Fibroblast of lung (primary cell): ENCODE results near the gene ELP4.

Source experiments
- EZH2 ChIP-seq: IDR thresholded peaks from 2 replicates; pipeline ENCODE4 v1.5.1; 2012; ENCODE audit warnings: low read length, control low read depth, mild to moderate bottlenecking; ENCODE audit errors: missing control alignments
- TF ChIP-seq, protein P1 (sequence below), 2 donors: IDR thresholded peaks in 1 of 2; conservative IDR thresholded peaks in 1 of 2; 1 replicate in 1 of 2; 2 replicates in 1 of 2; pipeline ENCODE4 v1.5.1; 2011 to 2012; ENCODE audit warnings: low read length in 2 of 2, control low read depth in 1 of 2, inconsistent platforms in 1 of 2, low read depth in 1 of 2, mild to moderate bottlenecking in 1 of 2

DNA sequence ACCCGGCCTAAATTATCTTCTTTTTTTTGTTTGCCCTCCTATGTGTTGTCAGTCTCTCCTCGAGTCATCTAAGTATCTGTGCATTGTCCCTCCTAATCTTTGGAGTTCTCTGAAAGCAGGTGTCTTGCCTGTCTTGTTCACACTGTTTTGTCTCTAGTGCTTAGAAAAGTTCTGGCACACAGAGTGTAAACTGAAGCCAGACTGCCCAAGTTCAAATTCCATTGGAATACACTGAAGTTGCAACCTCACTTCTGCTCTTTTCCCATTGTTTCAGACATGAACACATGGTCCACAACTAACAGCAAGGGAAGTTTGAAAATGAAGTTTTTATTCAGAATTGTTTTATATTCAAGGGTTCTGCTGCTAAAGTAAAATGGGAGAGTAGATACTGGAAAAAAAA, 262.8 kb downstream of the ELP4 start:
- TF ChIP-seq, protein P1, sequence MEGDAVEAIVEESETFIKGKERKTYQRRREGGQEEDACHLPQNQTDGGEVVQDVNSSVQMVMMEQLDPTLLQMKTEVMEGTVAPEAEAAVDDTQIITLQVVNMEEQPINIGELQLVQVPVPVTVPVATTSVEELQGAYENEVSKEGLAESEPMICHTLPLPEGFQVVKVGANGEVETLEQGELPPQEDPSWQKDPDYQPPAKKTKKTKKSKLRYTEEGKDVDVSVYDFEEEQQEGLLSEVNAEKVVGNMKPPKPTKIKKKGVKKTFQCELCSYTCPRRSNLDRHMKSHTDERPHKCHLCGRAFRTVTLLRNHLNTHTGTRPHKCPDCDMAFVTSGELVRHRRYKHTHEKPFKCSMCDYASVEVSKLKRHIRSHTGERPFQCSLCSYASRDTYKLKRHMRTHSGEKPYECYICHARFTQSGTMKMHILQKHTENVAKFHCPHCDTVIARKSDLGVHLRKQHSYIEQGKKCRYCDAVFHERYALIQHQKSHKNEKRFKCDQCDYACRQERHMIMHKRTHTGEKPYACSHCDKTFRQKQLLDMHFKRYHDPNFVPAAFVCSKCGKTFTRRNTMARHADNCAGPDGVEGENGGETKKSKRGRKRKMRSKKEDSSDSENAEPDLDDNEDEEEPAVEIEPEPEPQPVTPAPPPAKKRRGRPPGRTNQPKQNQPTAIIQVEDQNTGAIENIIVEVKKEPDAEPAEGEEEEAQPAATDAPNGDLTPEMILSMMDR (conservative IDR thresholded peaks at IDR 0.05 in 1 of 2, IDR thresholded peaks at IDR 0.05 in 1 of 2; ENCODE audit: low read depth in 1 of 2, low read length in 2 of 2) = no peak
- no peak for TF ChIP-seq EZH2
